Measurements from ENCODE around the gene TSPAN5.

TSPAN5 gene

GRCh38 chr4:98641906-98642668 lies 16.3 kb downstream of the TSPAN5 start:
- no peak for DNase-seq

GRCh38 chr4:98641376-98641775 lies 17.0 kb downstream of the TSPAN5 start:
- DNase-seq = no peak

- DNase-seq = no peak
Observed at GRCh38 chr4:98639523-98639922, 18.9 kb downstream of the TSPAN5 start.

DNA sequence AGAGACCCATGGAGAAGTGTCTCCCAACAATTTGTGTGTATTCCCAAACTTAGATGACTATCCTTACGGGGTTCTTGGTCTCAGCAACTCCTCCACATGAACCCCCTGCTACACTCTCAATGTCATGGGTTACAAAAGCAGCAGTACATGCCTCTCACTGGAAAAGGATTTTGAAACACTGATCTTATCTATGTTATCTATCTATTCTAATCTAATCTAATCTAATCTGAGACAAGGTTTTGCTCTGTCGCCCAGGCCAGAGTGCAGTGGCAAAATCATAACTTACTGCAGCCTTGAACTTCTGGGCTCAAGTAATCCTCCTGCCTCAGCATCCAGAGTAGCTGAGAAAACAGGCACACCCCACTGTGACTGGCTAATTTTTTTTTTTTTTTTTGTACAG lies 19.3 kb downstream of the TSPAN5 start:
- DNase-seq = no peak

DNA sequence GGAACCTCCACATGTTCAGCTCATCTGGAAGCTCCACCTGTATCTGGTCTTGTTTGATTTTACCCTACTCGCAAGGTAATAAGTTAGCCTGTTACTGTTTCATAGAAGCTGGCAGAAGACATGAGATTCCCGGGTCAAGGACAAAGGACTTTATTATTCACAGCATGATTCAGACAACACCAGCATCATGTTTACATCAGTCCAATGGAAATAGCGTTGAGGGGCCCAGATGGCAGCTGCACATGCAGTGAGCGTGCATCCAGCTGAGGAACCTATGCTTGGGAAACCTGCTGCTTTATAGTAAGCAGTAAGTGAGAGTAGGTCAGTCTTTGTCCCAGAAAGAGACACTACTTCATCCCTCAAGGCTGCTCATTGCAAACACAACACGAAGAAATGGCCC lies 19.8 kb downstream of the TSPAN5 start:
- no peak for DNase-seq

GRCh38 chr4:98634061-98634460 lies 24.4 kb downstream of the TSPAN5 start:
- no peak for DNase-seq

- no peak for DNase-seq
Observed at GRCh38 chr4:98633159-98633558, 25.3 kb downstream of the TSPAN5 start.

- no peak for DNase-seq
Observed at GRCh38 chr4:98632258-98632657, 26.2 kb downstream of the TSPAN5 start.

DNA sequence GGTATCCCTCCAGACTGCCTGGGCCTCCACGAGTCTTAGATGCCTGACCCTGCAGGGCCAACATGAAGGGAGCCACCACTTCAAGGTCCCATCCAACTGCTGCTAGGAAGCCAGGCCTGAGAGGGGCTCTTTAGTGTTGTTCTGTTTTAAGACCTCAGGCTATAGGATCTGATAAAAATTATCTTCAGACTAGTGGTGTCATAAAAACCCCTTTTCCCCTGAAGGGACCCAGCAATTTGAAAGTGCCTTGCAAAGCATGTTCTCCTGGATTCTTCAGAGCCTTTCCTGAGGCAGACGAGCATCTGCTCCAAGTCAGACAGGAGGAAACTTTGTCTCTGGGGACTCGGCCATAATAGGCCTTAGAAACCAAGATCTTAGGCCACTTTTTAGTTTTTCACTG lies 26.9 kb downstream of the TSPAN5 start:
- no peak for DNase-seq

- DNase-seq = no peak
Observed at GRCh38 chr4:98630737-98631454, 27.5 kb downstream of the TSPAN5 start.

DNA sequence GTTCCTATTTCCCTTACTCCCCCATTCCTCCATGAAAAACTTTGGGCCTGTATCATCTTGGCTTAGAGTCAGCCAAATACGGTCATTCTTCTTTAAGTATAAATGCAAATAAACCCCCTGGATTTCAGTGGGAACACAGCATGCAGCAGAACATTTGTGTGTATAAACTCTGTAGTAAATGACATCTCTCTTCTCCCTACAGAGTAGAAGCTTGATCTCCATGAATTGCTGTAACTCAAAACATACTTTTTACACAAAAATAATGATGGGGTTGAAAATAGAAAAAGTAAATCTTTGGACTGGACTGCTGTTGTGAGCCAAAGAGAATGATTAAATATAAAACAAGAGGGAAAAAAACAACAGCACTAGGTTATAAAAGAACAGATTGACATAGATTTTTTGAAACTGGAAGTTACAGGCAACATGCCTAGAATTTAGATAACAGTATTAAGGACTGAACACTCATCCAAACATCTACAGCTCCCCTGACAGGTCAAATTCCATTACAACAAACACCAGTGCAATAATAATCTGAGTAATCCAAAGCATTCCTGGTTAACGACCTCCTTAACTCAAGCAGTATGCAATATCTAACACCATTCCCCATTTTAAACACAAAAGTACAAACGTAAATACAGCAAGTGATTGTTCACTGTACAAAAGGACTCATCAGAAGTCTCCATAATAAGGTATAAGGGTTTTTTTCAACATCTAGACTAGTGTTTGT lies 30.7 kb downstream of the TSPAN5 start:
- DNase-seq = no peak

GRCh38 chr4:98626350-98626749 lies 32.1 kb downstream of the TSPAN5 start:
- peak; percentile 53 to 57 for DNase-seq

GRCh38 chr4:98625920-98626319 lies 32.5 kb downstream of the TSPAN5 start:
- DNase-seq = no peak

DNA sequence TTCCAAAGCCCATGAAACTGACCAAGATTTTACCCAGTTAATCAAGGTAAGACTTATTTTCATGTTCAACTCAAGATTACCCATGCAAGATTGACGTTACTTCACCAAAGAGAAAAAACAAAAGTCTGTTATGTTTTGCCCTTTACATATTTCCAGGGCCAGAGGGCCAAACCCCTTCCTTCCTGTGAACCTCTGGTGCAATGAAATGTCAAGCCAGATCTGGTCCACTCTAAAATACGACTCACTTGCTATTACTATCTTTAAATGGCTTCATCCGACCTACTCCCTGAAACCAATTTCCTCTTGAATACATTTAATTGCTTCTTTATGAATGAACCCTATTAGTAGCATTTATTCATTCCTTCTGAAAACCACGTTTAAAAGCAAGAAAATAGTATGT lies 33.0 kb downstream of the TSPAN5 start:
- no peak for DNase-seq

- no peak for DNase-seq
Observed at GRCh38 chr4:98624642-98625041, 33.8 kb downstream of the TSPAN5 start.

DNA sequence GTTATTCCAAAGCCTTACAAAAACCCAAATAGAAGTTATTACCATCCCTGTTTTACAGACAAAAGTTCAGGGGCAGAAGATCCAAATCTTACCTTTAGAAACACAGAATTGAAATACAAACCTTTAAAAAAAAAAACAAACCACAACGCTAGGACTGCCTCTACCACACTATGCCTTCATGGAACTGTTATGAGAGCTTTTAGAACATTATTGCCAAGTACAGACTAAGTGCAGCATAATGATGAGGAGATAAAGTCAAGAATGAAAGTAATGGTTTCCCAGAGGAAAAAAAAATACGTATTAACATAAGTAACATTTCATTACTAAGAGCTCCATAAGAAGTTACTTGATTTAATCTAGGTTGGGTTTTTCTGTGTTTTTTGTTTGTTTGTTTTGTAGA lies 34.3 kb downstream of the TSPAN5 start:
- DNase-seq = no peak

GRCh38 chr4:98623126-98623802 lies 35.1 kb downstream of the TSPAN5 start:
- no peak for DNase-seq

DNA sequence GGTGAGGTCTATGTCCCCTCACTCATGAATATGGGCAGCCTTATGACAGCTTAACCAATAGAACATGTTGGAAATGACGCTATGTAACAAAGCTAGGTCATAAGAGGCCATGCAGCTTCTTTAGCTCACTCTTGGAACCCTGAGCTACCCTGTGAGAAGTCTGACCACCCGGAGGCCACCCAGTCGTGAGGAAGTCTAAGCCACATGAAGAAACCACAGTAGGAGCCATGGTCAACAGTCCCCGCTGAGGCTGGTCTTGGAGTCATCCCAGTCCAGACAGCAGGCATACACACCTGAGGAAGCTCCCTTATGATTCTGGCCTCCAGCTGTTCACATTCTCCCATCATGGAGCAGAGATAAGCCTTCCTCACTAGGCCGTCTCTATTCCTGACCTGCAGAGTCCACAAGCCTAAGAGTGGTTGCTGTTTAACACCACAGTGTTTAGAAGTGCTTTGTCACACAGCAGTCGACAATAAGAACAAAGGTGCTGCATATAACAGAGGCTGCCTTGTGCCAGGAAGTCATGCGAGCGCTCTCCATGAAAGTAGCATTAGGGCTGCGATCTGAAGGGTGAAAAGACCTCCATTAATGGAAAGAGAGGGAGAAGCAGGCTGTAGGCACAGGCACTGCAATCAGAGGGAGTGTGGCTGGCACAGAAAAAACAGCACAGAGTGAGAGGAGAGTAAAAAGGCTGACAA lies 38.2 kb downstream of the TSPAN5 start:
- no peak for DNase-seq

DNA sequence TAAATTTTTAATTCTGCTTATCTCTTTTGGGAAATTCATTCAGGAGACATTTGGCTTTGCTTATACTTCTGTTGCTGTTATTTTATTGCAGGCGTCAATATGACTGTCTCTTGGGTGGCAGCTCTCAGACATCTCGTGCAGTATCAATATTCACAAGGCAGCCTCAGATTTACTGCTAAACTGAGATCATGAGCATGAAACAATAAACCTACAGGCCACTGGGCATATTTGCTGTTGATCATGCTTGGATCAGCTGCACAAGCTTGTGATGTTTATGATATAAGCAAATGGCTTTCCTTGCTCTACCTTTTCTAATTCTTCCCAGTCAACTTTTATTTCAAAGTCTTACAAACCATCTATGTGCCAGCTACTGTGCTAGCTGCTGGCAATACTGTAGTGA lies 39.2 kb downstream of the TSPAN5 start:
- DNase-seq = no peak

- DNase-seq = no peak
Observed at GRCh38 chr4:98618680-98619079, 39.7 kb downstream of the TSPAN5 start.

- DNase-seq = no peak
Observed at GRCh38 chr4:98617358-98618047, 40.9 kb downstream of the TSPAN5 start.

DNA sequence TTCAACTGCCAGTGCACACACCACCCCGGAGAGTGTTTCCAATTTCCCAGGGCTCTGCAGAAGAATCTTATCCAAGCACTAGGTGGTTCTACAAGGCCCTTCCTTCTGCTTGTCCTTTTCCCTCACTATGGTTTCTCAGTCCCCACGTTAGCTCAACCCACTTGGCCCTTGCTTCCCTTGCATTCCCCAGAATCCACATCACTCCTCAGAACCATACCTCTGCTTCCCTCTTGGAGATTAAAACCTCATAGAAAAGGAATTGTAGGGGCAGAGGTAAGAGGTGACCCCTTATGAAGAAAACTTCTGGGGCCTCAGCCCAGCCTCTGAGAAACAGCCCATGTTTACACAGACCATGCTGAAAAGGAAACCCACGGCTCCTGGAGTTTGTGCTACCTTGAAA lies 42.4 kb downstream of the TSPAN5 start:
- DNase-seq = no peak

Data from Kasumi-1 (cell line).